GM19463 (cell line): ENCODE data around the gene ARMC12.

Experiments
- ATAC-seq: cut with Tn5 transposase; IDR thresholded peaks from one replicate; pipeline ENCODE4 v1.9.1; 2021; ENCODE audit warnings: mild to moderate bottlenecking, moderate library complexity; ENCODE audit not compliant: unreplicated experiment

ARMC12 gene

DNA sequence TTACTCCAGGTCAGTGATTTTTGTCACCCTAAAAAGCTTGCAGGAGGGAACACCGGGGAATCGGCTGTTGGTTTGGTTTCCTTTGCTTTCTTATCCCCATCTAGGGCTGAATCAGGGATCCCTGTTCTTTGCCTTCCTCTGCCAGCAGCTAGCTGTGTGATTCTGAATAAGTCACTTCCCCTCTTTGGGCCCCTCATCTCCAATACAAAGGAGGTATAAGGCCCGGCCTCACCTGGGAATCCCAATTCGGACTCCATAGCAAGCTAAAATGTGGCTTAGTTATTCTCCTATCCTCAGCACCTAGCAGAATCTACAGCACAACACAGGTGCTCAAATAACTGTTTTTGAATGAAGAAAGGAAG lies 18.5 kb upstream of the ARMC12 start:
- no peak for ATAC-seq

- ATAC-seq: no peak
Measured at GRCh38 chr6:35718911-35719381, 17.9 kb upstream of the ARMC12 start.

DNA sequence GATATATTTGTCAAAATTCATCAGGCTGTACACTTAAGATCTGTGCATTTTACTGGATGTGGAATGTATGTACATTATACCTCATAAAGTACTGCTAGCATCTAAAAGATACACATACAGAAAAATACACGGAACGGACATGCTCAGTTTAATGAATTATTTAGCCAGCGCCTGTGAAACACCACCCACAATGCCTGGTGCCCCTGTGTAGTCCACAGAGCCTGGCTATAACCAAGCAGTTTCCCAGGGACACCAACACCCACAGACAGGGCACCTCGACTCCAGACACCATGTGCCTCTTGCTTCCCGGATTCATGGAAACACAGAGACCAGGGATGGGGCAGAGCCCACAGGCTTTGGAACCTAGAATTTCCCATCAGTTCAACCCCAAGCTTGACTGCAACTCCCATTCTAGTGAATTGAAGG lies 17.4 kb upstream of the ARMC12 start:
- peak; percentile 34 for ATAC-seq

DNA sequence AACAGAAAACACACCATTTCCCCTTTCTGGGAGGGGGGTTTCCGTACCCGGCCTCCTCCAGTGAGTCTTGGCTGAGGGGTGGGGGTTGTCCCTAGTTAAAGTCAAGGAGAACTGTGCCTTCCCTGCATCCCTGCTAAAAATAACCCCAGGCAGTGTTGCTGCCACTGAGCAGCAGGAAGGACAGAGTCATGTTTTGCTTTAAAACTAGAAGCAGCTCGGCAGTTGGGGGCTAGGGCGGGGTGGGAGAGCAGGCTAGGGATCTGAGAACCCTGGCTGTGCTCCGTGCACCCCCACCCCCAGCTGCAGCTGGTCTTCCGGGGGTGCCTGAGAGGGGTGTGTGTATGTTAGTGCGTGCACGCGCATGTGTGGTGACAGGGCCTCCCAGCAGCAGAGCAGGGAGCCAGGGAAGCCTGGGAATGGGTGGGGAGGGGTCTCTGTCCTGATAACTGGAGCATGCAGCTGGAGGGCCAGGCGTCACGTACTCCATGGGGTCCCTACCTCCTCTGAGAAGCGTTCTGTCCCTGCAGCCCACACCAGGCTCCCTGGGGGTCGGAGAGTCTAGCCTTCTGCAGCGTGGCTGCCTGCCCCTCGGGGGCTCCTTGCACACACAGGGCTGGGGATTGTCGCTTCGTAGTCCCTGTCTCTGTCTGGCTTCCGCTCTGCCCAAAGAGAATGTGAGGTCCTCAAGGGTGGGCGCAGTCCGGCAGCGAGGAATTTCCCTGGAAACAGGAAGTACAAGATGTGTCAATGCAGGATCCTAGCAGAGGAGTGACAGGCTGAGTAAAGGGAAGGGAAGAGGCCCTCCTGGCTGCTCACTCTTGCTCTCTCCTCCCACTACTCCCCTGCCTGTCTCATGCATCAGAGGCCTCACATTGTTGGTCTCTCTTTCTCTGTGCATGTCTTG lies 16.8 kb upstream of the ARMC12 start:
- peak; percentile 64 for ATAC-seq

DNA sequence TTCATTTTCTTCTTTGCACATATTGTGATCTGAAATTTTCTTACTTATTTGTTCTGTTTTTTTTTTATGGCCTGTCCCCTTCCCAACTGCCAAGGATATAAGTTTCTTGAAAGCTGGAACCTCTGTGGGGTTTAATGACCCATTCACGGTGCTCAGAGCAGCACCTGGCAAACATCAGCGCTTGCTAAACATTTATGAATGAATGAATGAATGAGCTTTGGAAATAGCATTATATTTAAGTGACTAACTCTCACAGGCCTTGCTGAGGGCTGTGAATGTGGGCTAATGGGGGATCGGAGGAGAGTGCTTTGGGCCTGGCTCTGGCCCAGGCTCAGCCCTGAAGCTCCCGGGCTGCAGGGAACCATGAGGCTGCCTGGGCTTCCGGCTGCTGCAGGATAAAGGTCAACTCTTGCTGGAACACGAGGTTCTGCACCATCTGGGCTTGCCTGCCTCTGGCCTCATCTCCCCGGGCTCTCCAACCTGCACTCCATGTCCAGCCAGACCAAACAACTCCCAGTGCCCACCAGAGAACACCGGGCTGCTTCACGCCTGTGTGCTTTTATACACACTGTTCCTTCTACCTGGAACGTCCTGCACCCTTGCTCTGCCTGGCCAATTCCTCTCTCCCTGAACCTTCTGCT lies 14.6 kb upstream of the ARMC12 start:
- ATAC-seq: no peak

DNA sequence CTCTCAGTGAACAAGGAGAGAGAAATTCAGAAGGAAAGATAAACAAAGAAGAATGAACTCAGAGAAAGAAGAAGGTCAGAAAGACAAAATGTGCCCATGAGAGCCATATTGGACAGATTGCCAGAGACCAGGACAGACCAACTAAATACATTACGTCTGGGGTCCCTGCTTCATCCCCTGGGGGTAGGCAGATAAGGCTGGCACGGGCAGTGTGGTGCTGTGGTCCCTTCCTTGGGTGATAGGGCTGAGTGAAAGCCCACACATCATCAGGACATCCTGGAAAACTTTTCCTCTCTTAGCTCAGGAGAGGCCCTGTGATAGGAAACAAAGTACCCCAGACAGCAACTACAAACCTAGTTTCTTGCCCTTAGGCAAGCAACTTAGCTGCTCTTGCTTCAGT lies 13.2 kb upstream of the ARMC12 start:
- no peak for ATAC-seq

GRCh38 chr6:35724059-35724458 lies 12.8 kb upstream of the ARMC12 start:
- no peak for ATAC-seq

DNA sequence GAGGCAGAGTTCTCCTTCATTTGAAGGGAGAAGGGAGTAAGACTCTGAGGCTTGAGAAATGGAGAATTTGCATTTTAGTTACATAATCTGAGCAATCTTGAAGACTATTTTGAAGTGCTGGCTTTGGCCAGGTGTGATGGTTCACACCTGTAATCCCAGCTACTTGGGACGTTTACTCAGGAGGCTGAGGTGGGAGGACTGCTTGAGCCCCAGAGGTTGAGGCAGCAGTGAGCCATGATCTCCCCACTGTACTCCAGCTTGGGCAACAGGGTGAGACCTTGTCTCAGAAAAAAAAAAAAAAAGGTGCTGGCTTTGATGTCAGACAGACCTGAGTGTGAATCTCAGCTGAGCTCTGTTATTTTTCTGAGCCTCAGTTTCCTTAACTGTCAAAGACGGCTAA lies 12.4 kb upstream of the ARMC12 start:
- ATAC-seq: no peak

DNA sequence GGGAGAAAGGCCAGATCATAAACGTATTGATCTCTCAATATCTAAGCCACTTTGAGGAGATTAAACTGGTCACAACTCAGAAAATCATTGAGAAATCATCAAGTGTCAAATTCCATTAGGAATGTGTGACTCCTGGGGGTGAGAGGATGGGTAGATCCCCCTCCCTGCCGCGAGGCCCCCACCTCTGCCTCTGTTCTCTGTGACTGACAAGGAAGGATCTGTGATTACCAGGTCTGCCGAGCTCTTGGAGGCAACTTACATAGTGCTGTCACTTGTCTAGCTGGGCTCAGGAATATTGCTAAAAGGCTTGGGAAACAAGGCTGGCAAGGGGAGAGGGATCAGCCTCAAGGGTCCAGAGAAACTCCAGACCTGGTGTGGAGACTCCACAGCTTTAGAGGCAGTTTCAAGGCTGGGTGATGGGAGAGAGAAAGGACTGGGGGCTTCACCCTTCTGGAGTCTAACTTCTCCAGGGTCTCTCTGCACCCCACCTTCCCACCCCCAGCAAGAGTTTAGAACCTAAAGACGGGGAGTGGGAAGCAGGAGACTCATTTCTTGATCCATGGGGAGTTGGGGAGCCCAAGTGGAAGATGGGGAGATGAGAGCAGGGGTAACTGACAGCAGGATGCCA lies 11.6 kb upstream of the ARMC12 start:
- no peak for ATAC-seq

DNA sequence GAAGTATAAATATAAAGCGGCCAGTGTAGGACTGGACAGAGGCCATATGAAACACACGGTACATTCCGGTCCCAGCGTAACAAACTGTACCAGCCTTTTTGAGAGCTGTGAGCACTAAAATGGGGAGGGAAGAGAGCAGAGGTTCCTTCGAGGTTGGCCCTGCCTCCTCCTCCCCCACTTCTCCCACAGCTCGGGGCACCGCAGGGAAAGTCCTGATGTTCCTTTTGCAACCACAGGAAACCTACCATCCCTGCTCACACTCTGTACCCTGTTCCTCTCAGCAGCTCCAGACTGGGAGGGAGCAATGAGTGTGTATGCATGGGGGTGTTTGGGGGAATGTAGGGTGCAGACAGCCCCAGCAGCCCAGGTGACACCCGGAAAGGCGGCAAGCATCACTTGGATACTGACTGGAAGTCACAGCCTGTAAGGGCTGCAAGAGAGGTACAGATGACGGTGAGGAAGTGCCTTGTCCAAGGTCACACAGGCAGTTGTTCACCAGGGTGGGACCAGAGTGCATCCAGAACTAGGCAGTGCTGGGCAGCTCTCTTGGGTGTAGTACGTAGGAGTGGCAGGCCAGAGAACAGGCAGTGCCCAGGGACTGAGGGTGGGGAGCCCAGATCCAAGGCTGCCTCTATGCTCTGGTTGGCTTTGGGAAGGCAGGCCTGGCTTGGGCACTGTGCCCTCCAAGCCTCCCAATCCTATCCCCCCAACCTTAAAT lies 11.0 kb upstream of the ARMC12 start:
- no peak for ATAC-seq

DNA sequence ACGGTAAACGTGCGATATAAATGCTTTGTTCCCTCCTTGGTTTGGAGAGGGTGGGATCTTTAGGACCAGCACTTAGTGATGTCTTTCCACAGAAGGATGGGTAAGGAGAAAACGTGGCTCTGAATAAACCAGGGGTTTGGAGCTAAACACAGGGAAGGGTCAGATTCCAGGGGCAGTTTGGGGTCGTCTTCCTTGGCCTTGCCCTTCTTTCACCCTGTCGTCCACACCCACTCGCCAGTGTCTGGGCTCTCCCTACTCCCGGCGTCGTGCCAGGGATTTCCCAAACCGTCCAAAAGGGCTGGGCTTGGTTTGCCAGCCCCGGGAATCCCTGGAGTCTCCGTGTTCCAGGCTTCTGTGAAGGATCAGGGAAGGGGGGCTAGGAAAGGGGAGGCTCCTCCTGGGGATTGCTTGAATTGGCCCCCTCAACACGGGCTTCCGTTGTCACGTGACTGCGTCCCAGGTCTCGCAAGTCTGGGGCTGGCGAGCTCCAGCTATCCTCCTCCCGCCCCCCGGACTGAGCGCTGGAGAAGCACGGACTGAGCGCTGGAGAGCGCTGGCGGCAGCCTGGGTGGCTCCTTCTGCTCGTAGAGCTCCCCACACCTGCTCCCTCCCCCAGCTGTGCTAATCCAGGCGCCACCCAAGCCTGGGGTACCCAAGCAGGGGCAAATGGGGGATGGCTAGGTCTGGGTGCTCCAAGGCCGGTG lies 9.4 kb upstream of the ARMC12 start:
- peak; percentile 7 for ATAC-seq

GRCh38 chr6:35727935-35728682 lies 8.7 kb upstream of the ARMC12 start:
- peak; percentile 44 for ATAC-seq

DNA sequence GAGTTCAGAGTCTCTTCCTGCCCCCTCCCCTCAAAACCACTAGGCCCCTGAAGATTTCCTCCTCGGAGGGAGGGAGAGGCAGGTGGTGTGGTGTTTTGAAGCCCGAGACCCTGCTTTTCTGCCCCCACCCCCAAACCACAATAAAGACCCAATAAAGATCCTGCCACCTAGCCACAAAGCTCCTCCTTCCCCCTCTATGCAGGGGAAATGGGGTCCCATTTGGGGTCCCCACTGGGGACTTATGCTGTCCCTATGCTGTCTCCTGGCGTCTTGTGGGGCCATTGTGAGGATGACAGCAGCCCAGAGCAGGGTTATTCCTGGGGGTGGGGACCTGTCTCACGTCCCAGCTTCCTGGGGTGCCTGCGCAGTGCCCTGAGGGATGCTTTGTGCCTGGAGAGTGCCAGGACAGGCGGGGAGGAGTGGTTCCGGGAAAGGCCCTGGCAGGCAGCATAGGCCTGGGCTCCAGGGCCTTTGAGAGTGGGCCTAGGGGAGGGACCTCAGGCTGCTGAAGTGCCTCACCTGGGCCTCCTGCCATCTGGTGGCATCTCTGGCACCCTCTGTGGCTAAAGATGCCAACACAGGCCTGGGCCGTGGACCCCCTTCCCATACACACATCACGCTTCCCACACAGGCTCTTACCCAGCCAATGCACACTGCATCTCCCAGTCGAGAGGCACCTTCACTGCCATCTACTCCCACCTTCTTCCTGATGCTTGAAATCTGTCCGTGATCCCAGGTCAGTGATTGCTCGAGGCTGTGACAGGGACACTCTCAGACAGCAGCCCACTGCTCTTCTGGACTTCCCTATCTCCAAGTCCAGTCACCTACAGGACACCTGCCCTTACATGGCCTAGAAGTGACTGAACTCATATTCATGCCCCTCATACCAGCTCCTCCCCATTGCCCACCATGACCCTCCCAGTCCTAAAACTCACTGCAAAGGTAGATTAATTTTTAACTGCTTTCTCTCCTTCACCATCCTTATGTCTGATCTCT lies 7.9 kb upstream of the ARMC12 start:
- ATAC-seq: no peak

DNA sequence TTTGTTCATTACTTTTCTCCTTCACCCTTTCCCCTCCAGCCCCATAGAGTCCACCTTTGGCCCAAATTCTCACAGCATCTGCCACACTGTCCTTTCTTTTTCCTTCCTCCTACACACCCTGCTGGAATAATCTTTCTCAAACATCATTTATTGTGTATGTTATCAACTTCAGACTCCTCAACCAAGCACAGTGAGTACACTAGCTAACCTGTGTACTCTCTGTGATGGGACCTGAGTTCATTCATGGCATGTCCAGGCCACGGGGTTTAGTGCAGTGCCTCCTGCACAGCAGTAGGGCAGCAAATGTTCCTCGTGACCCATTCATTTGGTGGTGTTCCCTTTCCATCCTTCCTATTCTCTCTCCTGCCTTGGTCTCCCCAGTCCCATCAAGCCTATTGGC lies 7.1 kb upstream of the ARMC12 start:
- no peak for ATAC-seq

DNA sequence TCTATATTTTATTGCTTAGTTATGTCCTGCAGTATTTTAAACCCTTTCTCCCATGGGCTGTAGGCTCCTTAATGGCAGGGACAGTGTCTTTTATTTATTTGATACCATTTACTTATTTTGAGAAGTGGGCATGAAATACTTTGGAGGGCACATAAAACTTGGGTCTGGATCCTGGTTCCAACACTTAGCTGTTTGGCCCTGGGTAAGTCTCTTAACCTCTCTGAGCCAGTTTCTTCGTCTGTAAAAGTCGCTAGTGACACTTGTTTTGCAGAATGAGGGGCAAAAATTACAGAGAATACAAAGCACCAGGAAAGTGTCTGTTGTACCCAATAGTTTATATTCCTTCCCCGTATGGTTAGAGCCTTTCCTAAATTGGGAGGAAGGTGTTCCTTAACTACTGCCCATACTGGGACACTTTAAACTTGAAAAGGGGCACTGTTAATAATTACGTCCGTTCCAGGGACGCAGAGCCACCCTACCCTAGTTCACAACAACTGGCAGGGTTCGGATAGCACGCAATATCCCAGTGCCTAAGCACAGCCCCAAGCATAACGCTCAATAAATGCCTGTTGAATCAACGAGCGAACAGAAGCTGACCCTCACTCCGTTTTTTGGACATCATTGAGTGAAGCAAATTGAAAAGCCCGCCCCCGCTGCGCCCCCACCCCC lies 6.0 kb upstream of the ARMC12 start:
- ATAC-seq: no peak

- peak; percentile 44 for ATAC-seq
Measured at GRCh38 chr6:35731414-35731735, 5.5 kb upstream of the ARMC12 start.

- peak; percentile 45 for ATAC-seq
Measured at GRCh38 chr6:35731736-35732532, 4.9 kb upstream of the ARMC12 start.
